Mesenchymal stem cell (in vitro differentiated cells and primary cell): ENCODE measurements around the gene ABCA3.

Experiments
- DNase-seq: peaks from one replicate; pipeline ENCODE4 v3.0.0-alpha.2; 2013
- H2AFZ ChIP-seq: one replicate; pipeline ENCODE4 v1.6.1; 2013; ENCODE audit warnings: low read depth, mild to moderate bottlenecking, control low read depth, inconsistent platforms, low read length, moderate library complexity
- H2AK5ac ChIP-seq: 2 replicates; pipeline ENCODE4 v1.6.1; 2013; ENCODE audit warnings: low read length, moderate library complexity, mild to moderate bottlenecking, inconsistent platforms; ENCODE audit not compliant: severe bottlenecking
- H2BK120ac ChIP-seq: one replicate; pipeline ENCODE4 v1.6.1; 2013; ENCODE audit warnings: low read depth, mild to moderate bottlenecking, inconsistent platforms, low read length, moderate library complexity
- H2BK12ac ChIP-seq, 2 experiments: one replicate each; pipeline ENCODE4 v1.6.1; 2013; ENCODE audit warnings: inconsistent platforms in 2 of 2, low read length in 2 of 2, mild to moderate bottlenecking in 2 of 2, moderate library complexity in 2 of 2, control low read depth in 1 of 2
- H2BK15ac ChIP-seq: one replicate; pipeline ENCODE4 v1.6.1; 2013; ENCODE audit warnings: mild to moderate bottlenecking, low read depth, inconsistent platforms; ENCODE audit not compliant: poor library complexity, severe bottlenecking
- H2BK5ac ChIP-seq: 2 replicates; pipeline ENCODE4 v1.6.1; 2013; ENCODE audit warnings: low read depth, mild to moderate bottlenecking, low read length, control low read depth, inconsistent platforms; ENCODE audit not compliant: poor library complexity, severe bottlenecking
- H3K14ac ChIP-seq, 2 experiments: one replicate each; pipeline ENCODE4 v1.6.1; 2013; ENCODE audit warnings: inconsistent platforms in 2 of 2, low read length in 2 of 2, control low read depth in 1 of 2, mild to moderate bottlenecking in 1 of 2, moderate library complexity in 1 of 2
- H3K18ac ChIP-seq, 2 experiments: one replicate each; pipeline ENCODE4 v1.6.1; 2013; ENCODE audit warnings: inconsistent platforms in 2 of 2, low read length in 2 of 2, control low read depth in 1 of 2, low read depth in 1 of 2, mild to moderate bottlenecking in 1 of 2
- H3K23ac ChIP-seq, 2 experiments: one replicate each; pipeline ENCODE4 v1.6.1; 2013; ENCODE audit warnings: inconsistent platforms in 2 of 2, low read length in 2 of 2, mild to moderate bottlenecking in 2 of 2, moderate library complexity in 2 of 2, control low read depth in 1 of 2
- H3K27ac ChIP-seq: 2 replicates; pipeline ENCODE4 v1.5.1; 2013; ENCODE audit warnings: mild to moderate bottlenecking, moderate library complexity, low read length, control low read depth, inconsistent platforms; ENCODE audit not compliant: poor library complexity, severe bottlenecking
- H3K27me3 ChIP-seq, 2 experiments: 2 replicates each; pipeline versions ENCODE4 v1.6.1 to v1.7.0; 2013; ENCODE audit warnings: low read length in 2 of 2, mild to moderate bottlenecking in 2 of 2, moderate library complexity in 2 of 2, control low read depth in 1 of 2, inconsistent platforms in 1 of 2; ENCODE audit not compliant: control insufficient read depth in 1 of 2, insufficient read depth in 1 of 2
- H3K36me3 ChIP-seq, 2 experiments: 2 replicates each; pipeline versions ENCODE4 v1.6.1 to v1.7.0; 2013; ENCODE audit warnings: low read length in 2 of 2, control low read depth in 1 of 2, inconsistent platforms in 1 of 2, low read depth in 1 of 2, mild to moderate bottlenecking in 1 of 2; ENCODE audit not compliant: insufficient read depth in 2 of 2, control insufficient read depth in 1 of 2
- H3K4ac ChIP-seq, 2 experiments: one replicate each; pipeline ENCODE4 v1.6.1; 2013; ENCODE audit warnings: inconsistent platforms in 2 of 2, low read length in 2 of 2, mild to moderate bottlenecking in 2 of 2, moderate library complexity in 2 of 2, control low read depth in 1 of 2, low read depth in 1 of 2
- H3K4me1 ChIP-seq: 2 replicates; pipeline ENCODE4 v1.6.1; 2013; ENCODE audit warnings: low read depth, low read length, control low read depth; ENCODE audit not compliant: control insufficient read depth, insufficient read depth
- H3K4me2 ChIP-seq: 2 replicates; pipeline ENCODE4 v1.6.1; 2013; ENCODE audit warnings: low read length, mild to moderate bottlenecking, inconsistent platforms; ENCODE audit not compliant: poor library complexity, severe bottlenecking
- H3K4me3 ChIP-seq, 2 experiments: 2 replicates each; pipeline versions ENCODE4 v1.5.1 to v1.7.0; 2013; ENCODE audit warnings: low read length in 2 of 2, mild to moderate bottlenecking in 2 of 2, control low read depth in 1 of 2, low read depth in 1 of 2; ENCODE audit not compliant: insufficient read depth in 1 of 2
- H3K79me1 ChIP-seq: replicated peaks from 2 replicates; pipeline ENCODE4 v1.6.1; 2013; ENCODE audit warnings: mild to moderate bottlenecking, control low read depth, low read length, inconsistent platforms; ENCODE audit not compliant: poor library complexity, severe bottlenecking
- H3K9ac ChIP-seq: 2 replicates; pipeline ENCODE4 v1.7.0; 2013; ENCODE audit warnings: mild to moderate bottlenecking, low read length, moderate library complexity
- H3K9me3 ChIP-seq: 2 replicates; pipeline ENCODE4 v1.7.0; 2013; ENCODE audit warnings: mild to moderate bottlenecking, low read length; ENCODE audit not compliant: control insufficient read depth
- H4K8ac ChIP-seq: one replicate; pipeline ENCODE4 v1.6.1; 2013; ENCODE audit warnings: inconsistent platforms, mild to moderate bottlenecking, low read length, moderate library complexity
- H4K91ac ChIP-seq: one replicate; pipeline ENCODE4 v1.6.1; 2013; ENCODE audit warnings: mild to moderate bottlenecking, low read length, inconsistent platforms
- WGBS: methylation state at CpG from one replicate; pipeline ENCODE4 v1.1.7; 2013; ENCODE audit warnings: mixed read lengths; 5-methylcytosine and 5-hydroxymethylcytosine counted together

ABCA3 gene

GRCh38 chr16:2339521-2340484 lies 725 bp downstream of the ABCA3 start:
- Histone ChIP-seq H3K79me1 (no peaks in the 10 kb centered on the region), H2AK5ac (no peak overlapping the region), H2BK12ac (no peak overlapping the region), H3K27me3 (peaks cover 17 to 27% of the 10 kb centered on the region in 2 experiments), H3K4ac (no peak overlapping the region), H2BK120ac (no peak overlapping the region), H4K8ac (no peak overlapping the region), H3K9ac (peak overlapping the region; percentile 18), H3K23ac (no peak overlapping the region), H3K4me1 (peaks cover 16% of the 10 kb centered on the region), H3K4me3 (peak overlapping the region; percentile 62 to 77), H3K27ac (no peak overlapping the region), H4K91ac (no peak overlapping the region), H2BK15ac (no peak overlapping the region), H3K18ac (no peak overlapping the region), H3K9me3 (no peaks in the 10 kb centered on the region), H3K14ac (no peak overlapping the region), H2AFZ (peak overlapping the region; percentile 78), H2BK5ac (no peak overlapping the region), H3K36me3 (no peaks in the 10 kb centered on the region), H3K4me2 (peak overlapping the region; percentile 81)
- DNase-seq = peak; percentile 24
- 14% methylated on average over 71 of the region's 98 CpGs for WGBS

- Histone ChIP-seq H3K23ac (no peak overlapping the region), H3K9ac (no peak overlapping the region), H3K27ac (no peak overlapping the region), H2BK120ac (no peak overlapping the region), H2BK5ac (no peak overlapping the region), H3K36me3 (no peaks in the 10 kb centered on the region), H2AFZ (no peak overlapping the region), H3K14ac (no peak overlapping the region), H3K79me1 (no peaks in the 10 kb centered on the region), H3K4me2 (no peak overlapping the region), H3K9me3 (no peaks in the 10 kb centered on the region), H4K91ac (no peak overlapping the region), H3K4me1 (peaks cover 18% of the 10 kb centered on the region), H2BK15ac (no peak overlapping the region), H4K8ac (no peak overlapping the region), H3K27me3 (peaks cover 24 to 28% of the 10 kb centered on the region in 2 experiments), H2AK5ac (no peak overlapping the region), H2BK12ac (no peak overlapping the region), H3K4me3 (no peak overlapping the region), H3K18ac (no peak overlapping the region), H3K4ac (no peak overlapping the region)
- DNase-seq = no peak
- WGBS = 85% methylated on average over 15 of the region's 15 CpGs
These were observed 2.9 kb downstream of the ABCA3 start for GRCh38 chr16:2337431-2338296.

GRCh38 chr16:2335286-2335895 lies 5.1 kb downstream of the ABCA3 start:
- peaks cover 12% of the 10 kb centered on the region for H3K4me1 ChIP-seq
- no peak overlapping the region for H2BK12ac ChIP-seq
- H4K91ac ChIP-seq = no peak overlapping the region
- no peak overlapping the region for H3K23ac ChIP-seq
- no peaks in the 10 kb centered on the region for H3K79me1 ChIP-seq
- no peaks in the 10 kb centered on the region for H3K9me3 ChIP-seq
- no peaks in the 10 kb centered on the region for H3K36me3 ChIP-seq
- peak; percentile 53 for DNase-seq
- no peak overlapping the region for H2AK5ac ChIP-seq
- no peak overlapping the region for H3K9ac ChIP-seq
- H4K8ac ChIP-seq = no peak overlapping the region
- no peak overlapping the region for H2BK120ac ChIP-seq
- no peak overlapping the region for H3K4ac ChIP-seq
- no peak overlapping the region for H2AFZ ChIP-seq
- no peak overlapping the region for H3K18ac ChIP-seq
- WGBS = 74% methylated on average over 5 of the region's 8 CpGs
- H3K14ac ChIP-seq = no peak overlapping the region
- no peak overlapping the region for H3K4me3 ChIP-seq
- no peak overlapping the region for H3K4me2 ChIP-seq
- H3K27ac ChIP-seq = no peak overlapping the region
- H2BK15ac ChIP-seq = no peak overlapping the region
- peaks cover 43 to 47% of the 10 kb centered on the region in 2 experiments for H3K27me3 ChIP-seq
- no peak overlapping the region for H2BK5ac ChIP-seq
